GM19452 (cell line): ENCODE results near the gene IQSEC3.
"Not testable (repeated sequence)": the region's sequence is repeated elsewhere in the genome, so short reads cannot be mapped to it uniquely, and the experiment has no call there.

ENCODE experiments used
- ATAC-seq: cut with Tn5 transposase; IDR thresholded peaks from one replicate; pipeline ENCODE4 v1.9.1; 2021; ENCODE audit not compliant: unreplicated experiment

The IQSEC3 gene

DNA sequence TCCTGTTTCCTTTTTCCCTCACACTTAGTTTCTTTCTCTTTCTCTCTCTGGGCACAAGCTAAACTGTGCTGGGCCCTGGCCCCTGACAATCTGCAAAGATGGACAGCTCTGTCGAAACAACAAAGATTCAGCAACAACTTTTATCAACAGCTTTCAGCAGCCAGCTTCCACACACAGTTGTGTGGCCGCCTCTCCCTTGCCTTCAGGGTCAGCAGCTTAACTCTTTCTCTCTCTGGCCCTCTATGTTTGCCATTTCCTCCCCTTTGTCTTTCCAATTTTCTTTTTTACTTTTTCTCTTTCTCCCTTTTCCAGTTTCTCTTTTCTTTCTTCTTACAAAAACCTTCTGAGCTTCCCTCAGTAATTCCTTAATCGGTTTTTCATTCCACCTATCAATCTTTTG is 43.3 kb downstream of the IQSEC3 start:
- ATAC-seq, result no peak

DNA sequence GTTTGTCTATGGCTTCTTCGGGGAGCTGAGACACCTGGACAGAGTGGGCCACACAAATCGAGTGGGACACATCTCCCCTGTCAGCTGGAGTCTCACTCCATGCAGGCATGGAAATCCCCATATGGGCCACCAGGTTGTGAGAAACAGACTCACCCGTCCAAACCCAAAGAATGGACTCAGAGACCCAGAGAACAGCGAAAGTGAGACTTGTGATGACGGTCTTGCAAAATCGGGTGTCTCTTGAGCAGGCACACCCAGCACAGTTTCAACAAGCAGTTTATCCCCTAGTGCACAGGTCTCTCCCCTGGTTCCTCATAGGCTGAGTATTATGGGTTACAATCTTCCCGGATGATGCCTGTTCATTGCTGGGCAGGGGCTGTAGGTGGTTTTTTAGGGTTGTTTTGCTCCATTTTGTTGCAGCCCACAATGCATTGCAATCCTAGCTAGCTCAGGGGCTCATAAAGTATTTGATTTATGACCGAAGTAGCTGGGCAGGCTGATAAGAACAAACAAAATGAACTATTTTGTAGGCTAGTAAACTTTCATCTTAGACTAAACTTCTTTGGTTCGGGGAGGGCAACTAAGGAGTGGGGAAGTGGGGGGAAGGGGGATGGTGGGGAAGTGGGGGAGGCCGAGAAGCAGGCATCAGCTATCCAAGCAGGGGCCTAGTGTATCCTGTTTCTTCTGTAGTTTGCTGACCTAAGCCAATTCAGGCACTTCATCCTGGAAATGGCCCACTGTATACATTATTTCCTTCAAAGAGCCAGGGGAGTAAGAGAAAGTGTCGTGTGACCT is 45.3 kb downstream of the IQSEC3 start:
- no peak for ATAC-seq

DNA sequence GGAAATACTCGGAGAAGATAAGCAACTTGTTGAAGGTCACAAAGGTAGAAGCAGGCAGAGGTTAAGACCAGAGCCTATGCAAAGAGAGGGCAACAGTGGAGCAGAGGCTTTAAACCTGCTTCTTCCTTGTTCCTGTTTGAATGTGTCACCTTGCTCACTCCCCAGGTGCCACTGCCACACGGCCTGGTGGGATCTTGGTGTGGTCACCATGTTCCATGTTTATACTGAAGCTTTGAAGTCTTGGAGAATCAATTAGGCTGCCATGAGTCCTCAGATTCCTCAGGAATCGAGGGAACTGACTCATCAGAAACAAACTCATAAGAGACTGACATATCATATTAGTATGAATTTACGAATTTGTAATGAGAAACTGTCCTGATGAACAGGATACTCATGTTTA is 46.8 kb downstream of the IQSEC3 start:
- no peak for ATAC-seq

DNA sequence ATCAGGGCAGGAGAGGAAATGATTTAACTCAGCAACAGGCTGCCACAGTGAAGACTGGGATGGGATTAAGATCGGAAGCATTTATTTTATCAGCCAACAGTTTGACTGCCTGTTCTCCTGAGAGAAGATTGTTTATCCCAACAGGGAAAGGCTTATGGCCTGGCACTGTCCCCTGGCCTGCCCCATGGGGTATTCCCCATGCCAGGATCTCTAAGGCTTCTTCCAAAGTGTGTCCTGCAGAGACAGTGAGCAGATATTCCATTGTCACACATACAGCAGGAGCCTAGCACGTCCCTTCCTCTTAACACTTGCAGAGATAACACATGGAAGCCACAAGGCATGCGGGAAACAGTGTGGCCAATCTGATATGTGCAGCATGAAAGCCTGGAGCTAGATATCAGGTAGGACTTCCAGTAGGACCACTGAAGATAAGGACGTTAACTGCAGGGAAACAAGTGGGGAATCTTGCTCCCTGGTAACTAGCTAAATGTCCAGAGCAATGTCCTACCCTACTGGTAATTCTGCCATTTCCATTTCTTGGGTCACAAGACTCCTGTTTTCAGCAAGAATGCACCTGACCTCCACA is 48.2 kb downstream of the IQSEC3 start:
- no peak for ATAC-seq

DNA sequence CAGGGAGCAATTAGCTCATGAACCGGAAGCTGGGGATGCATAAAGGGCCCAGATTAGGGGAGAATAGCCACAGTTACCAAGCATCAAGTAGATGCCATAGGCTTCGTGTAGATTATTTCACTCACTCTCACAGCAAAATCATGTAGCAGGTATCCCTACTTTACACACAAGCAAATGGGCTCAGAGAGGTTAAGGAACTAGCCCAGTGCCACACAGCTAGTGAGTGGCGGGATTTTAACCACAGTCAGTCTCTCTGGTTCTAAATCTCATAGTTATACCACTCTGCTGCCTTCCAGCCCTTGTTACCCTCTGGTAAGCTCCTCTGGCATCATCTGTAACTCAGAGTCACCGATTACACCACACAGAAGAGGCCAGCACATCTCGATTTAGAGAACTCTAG is 49.0 kb downstream of the IQSEC3 start:
- ATAC-seq, result no peak

DNA sequence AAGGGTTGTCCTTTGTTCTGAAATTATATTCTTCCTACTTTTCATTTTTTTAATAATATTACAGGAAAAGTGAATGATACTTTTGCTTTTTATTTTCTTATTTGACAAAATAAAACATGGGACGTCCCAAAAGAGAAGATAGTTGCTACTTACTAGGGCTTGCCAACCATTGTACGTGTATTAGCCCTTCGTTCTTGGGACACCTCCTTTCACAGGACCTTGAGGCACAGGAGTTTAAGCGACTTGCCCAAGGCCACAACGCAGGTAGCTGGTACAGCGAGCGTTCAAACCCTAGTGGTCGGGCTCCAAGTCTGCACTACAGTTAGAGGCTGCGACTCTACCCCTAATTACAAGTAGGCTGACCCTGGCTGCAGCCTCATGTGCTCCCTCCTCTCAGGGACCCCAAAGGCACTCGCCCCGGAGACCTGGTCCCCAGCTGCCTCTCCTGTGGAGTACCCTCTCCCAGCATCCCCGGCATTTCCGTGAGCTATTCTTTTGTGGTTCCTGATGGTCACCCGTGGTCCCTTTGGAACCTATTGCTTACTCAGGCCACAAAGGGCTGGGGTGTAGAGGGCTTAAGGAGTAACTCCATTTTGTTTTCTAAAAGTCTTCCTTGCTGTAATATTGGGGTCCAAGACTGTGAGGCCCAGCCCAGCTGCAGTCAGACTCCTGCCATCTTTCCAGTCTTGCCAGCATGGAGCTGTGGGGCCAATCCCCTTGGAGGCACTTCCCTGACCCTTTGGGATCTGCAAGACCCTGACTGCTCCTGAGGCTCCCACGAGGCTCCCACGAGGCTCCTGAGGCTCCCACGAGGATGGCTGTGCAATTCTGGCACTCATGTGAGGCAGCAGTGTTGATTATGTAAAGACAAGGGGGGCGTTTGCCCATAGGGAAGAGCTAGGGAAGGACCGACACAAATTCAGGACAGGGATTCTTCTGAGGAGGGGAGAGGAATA is 49.7 kb downstream of the IQSEC3 start:
- no peak for ATAC-seq

DNA sequence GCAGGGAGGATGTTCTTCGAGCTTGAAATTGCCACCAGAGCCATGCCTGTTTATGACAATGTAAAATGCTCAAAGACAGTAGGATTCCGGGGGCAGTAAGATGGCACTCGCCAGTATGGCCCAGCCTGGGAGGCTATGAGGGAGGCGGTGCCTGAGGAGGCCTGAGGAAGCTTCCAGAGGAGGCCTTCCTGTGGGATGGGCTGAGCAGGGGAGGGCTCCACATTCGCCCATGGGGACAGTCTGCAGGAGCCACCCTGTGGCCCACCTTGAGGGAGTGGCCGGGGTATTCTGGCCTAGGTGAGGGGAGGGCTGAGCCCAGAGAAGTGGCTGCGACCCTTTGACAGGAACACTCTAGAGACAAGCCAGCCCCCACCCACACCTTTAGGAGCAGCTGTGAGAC is 50.7 kb downstream of the IQSEC3 start:
- ATAC-seq, result no peak

DNA sequence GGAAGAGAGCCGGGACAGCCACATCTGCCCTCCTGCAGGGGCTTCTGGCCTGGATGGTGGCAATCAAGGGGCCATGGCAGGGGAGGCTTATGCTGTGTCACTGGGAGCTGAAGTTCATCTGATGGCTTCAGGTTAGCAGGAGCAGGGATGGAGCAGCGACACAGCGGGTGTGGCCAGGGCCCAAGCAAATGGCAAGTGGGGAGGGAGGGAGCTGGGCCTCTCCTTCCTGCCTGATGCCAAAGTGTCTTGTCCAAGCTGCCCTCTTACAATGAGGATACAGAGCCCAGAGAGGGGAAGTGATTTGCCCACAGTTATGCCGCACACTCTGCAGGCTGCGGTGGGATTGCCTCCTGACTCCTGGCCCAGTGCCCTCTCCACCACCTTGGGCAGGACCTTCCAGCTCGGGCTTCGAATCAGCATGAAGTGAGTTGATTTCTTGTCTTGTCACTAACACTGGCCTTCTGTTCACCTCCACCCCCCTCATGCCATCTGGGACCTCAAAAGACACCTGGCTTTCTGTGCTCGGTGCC is 51.3 kb downstream of the IQSEC3 start:
- no peak for ATAC-seq

DNA sequence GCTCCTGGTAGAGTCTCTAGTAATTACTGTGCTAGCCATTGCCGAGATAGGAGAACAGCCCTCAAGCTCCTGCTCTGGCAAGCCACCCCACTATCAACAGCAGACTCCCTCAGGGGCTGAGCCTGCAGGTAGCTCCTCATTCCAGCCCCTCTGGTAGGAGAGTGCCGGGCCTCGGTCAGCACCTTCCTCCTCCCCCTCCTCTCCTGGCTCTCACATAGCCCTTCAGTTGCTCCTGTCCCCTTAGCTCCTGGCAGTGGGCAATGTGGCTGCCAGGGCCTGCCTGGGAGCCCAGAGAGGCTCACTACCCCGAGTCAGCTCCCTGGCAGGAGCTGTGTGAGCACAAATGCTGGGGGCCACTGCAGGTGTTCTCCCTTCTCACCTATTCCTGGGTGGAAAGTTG is 52.0 kb downstream of the IQSEC3 start:
- ATAC-seq, result no peak

DNA sequence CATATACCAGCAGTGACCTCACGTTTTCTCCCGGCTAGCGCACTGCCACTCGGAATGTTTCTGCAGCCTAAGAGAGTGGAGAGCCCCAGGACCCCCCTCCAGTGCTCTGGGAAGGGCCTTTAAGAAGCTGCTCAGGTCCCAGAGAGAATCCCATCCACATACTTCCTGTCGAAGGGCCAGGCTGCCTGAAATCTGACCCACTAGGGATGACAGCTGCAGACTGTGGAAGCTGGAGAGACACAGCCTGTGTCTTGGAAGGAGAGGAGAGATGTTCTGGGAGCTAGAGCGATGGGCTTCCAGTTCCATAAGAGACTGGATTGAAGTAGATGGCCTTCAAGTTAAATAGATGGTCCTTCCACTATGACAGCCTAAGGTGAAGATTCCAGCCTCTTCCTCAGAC is 54.4 kb downstream of the IQSEC3 start:
- no peak for ATAC-seq

DNA sequence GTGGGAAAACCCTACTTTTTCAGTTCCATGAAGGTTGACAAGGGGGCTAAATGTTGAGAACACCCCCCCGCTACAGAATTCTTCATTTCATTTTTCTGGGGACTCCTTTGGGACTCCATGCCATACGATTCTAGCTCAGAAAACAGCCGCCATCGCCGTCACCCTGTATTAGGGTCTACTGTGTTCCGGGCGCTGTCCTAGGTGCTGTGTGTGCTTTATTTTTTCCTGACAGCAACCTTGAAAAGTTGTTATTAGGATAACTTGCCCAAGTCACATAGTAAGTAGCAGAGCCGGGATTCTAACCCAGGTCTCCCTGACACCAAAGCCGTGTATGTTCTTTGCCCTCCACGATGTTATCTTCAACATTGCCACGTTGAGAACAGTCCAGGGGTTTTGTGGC is 55.1 kb downstream of the IQSEC3 start:
- ATAC-seq, result no peak

DNA sequence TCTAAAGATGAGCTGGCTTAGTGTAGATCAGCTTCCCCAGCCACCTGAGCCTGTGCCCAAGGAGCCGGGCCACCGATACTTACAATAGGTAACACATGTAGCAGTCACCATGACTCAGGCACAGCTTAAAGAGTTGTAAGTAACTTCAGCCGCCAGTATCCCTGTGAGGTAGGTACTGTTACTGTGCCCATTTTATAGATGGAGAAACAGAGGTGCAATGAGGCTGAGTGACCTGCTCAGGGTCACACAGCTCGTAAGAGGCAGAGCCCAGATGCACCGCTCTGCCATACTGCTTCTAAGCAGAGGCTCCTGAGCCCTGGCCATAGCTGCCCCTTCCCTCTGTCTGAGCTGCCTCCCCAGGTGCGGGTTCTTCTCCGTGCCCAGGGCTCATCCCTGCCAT is 58.5 kb downstream of the IQSEC3 start:
- ATAC-seq, result no peak

DNA sequence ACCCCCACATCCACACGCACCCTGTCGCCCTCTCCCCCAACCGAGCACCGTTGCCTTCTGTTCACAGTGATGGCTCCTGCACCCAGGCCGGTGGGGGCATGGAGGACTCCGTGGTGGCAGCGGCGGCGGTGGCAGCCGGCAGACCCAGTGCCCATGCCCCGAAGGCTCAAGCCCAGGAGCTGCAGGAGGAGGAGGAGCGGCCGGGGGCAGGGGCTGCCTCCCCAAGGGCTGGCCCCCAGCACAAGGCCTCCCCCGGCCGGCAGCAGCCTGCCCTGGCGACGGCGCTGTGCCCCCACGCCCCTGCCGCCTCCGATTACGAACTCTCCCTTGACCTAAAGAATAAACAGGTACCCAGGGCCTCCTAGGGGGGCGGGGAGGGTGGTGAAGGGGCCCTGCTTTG is 59.0 kb downstream of the IQSEC3 start:
- no peak for ATAC-seq

DNA sequence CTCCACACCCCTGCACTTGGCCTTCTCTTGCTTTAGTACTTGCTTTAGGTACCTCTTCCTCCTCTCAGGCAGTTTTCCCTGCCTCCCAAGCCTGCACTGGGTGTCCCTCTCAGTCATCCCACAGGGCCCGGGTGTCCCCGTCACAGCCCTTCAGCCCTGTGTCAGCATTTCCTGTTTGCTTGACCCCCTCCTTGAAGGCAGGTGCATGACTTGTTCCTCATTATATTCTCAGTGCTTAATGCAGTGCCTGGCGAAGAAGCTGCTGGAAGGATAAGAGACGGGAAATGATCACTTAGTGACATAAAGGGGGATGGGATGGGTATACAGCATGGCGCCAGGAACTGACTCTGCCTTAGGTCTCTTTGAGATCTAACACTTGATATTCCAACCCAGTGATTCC is 61.5 kb downstream of the IQSEC3 start:
- no peak for ATAC-seq

DNA sequence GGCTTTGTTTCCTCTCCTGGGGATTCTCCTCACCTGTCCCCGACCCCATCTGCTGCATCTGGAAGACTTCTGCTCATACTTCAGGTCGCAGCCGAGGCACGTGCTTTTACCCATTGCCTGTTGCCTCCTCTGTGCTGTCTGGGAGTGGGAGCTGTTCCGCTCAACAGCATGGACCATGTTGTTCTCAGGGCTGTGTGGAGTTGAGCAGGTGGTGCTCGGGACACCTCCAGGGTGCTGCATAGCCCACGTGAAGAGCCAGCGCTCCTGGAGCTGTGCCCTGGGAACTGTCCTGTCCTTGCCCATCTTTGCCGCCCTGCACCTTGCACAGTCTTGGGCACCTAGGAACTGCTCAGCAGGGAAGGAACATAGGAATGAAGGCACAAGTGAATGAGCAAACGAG is 62.4 kb downstream of the IQSEC3 start:
- ATAC-seq, result no peak

DNA sequence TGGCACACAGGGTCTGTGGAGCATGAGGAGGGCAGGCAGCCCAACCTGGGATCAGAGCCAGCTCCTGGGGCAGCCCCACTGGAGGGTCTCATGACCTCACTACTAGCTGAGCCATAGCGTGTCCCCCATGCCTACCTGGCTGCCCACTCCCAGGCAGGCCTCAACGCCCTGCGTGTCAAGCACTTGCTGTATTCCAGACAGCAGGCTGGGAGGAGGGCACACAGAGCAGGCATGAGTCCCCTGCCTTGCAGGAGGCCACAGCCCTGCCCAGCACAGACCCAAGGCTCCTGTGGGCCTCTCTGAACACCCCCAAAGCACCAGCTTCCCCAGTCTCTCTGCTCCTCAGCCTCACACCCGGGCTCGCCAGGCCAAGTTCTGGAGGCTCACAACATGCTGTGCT is 64.0 kb downstream of the IQSEC3 start:
- ATAC-seq, result no peak

DNA sequence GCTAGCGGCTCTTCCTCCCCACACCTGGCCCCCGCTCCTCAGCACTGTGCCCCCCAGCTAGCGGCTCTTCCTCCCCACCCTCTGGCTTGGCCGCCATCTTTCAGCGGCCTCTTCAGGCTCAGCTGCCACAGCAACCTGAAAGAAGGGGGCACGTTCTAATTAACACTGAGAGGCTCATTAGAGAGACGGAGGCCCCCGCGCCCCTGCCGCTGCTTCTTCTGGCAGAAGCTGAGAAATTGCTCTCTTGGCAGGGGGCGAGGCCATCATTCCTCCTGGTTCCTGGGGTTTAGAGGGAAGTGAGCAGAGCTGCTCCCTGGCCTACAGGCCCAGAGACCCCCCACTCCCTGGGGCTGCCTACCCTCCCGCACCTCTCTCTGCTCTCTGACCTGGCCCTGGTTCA is 64.4 kb downstream of the IQSEC3 start:
- ATAC-seq, result no peak

DNA sequence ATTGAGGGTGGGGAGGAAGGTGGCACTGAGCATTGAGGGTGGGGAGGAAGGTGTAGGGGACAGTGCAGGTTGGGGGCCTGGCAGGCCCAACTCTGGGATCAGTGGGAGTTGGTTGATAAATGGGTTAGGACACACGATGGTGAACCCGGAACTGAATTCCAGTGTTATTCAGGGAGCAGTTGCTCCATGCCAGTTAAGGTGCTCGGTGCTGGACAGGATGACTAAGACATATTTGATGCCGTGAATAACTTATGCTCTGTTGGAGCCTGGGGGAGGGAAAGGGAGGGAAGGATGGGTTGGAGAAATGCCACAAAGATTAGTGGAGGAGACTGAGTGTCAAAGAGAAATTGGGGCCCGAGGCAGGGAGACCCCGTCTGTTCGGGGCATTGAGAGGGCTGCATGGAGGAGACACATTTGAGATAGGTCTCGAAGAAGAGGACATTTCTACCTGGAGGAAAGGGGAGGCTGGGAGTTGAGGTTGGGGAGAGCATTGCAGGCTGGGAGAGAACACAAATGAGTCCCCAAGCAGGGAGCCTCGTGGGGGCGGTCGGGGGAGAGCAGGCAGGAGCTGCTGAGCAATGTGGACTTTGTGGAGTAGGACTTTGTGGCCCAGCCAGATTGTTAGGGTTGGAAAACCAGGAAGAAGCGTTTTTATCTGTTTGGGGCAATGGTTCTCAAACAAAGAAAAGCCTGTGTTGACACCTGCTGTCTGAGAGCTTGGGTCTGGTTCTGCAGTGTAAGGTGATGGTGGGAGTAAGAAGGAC is 65.3 kb downstream of the IQSEC3 start:
- no peak for ATAC-seq

DNA sequence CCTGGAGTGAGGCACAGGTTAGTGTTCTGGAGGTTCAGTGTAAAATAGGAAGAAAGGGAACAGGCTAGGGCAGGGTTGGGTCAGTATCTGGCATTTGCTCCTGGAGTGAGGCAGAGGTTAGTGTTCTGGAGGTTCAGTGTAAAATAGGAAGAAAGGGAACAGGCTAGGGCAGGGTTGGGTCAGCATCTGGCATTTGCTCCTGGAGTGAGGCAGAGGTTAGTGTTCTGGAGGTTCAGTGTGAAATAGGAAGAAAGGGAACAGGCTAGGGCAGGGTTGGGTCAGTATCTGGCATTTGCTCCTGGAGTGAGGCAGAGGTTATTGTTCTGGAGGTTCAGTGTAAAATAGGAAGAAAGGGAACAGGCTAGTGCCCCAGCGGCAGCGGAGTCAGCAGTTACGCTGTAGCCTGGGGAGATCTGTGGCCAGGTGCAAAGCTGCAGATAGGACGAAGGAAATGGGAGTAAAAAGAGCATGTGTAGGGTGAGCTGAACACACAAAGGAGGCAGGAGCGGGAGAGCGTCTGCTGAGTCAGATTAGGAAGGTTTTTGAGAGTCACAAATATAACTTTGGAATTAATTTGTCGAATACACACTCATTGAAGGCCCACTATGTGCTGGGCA is 67.2 kb downstream of the IQSEC3 start:
- ATAC-seq, result not testable (repeated sequence)

DNA sequence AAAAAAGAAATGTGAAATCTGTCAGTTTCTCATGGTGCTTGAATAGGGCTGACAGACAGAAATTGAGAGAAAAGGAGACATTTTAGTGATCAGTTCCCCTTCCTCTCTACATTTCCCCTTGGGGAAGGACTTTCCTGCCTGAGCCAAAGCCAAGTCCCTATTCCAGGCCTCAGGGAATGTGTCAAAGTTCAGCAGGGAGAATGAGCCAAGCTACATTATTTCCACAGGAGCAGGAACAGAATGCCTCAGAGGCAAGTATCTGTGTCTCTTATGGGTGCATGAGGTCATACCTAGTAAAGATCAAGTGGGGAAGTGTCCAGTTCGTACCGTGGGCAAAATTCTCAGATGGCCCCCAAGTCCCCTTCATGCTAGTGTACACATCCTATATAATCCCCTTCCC is 68.6 kb downstream of the IQSEC3 start:
- ATAC-seq, result no peak
